ENCODE results near the gene DNAH9. TPM values are rescaled to one million over a fixed set of nuclear protein-coding genes. Genes with fewer than 3 reads are reported as not detected.

The DNAH9 gene
- total RNA-seq, 1 experiment from 2014 or later: not detected

- TF ChIP-seq, protein P1, sequence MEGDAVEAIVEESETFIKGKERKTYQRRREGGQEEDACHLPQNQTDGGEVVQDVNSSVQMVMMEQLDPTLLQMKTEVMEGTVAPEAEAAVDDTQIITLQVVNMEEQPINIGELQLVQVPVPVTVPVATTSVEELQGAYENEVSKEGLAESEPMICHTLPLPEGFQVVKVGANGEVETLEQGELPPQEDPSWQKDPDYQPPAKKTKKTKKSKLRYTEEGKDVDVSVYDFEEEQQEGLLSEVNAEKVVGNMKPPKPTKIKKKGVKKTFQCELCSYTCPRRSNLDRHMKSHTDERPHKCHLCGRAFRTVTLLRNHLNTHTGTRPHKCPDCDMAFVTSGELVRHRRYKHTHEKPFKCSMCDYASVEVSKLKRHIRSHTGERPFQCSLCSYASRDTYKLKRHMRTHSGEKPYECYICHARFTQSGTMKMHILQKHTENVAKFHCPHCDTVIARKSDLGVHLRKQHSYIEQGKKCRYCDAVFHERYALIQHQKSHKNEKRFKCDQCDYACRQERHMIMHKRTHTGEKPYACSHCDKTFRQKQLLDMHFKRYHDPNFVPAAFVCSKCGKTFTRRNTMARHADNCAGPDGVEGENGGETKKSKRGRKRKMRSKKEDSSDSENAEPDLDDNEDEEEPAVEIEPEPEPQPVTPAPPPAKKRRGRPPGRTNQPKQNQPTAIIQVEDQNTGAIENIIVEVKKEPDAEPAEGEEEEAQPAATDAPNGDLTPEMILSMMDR (IDR thresholded peaks at IDR 0.05; ENCODE audit: insufficient read depth in 1 of 2, low read depth in 1 of 2, low read length in 1 of 2, severe bottlenecking in 1 of 2, unreplicated experiment in 1 of 2): no peak
- Histone ChIP-seq H3K27me3 (replicated peaks; ENCODE audit: control insufficient read depth, insufficient read depth, low read length) (no peaks in the 10 kb centered on the region), H3K36me3 (ENCODE audit: control insufficient read depth, insufficient read depth, low read length) (no peaks in the 10 kb centered on the region), H3K9me3 (no peaks in the 10 kb centered on the region), H3K4me1 (no peaks in the 10 kb centered on the region), H3K4me3 (ENCODE audit: low read depth, low read length) (no peak overlapping the region)
- no peak for DNase-seq
- ChIA-PET CTCF (no interaction called here), POLR2A (no interaction called here)
- BruUV-seq (replicated peaks): no TSS peak
- H3K4me1 Mint-ChIP-seq (ENCODE audit: low read depth, unreplicated experiment): no peaks in the 10 kb centered on the region
- H3K27me3 Mint-ChIP-seq (ENCODE audit: insufficient read depth, unreplicated experiment): no peaks in the 10 kb centered on the region
- no peak overlapping the region for H3K27ac Mint-ChIP-seq (ENCODE audit: unreplicated experiment)
- no peak overlapping the region for H3K4me3 Mint-ChIP-seq (ENCODE audit: unreplicated experiment)
- intact Hi-C loops (cut with micrococcal nuclease; ENCODE audit: unreplicated experiment): no loop called here
- no peaks in the 10 kb centered on the region for H3K9me3 Mint-ChIP-seq (ENCODE audit: unreplicated experiment)
- no peaks in the 10 kb centered on the region for H3K36me3 Mint-ChIP-seq (ENCODE audit: insufficient read depth, unreplicated experiment)
Measured at GRCh38 chr17:11701911-11702310, 103.6 kb downstream of the DNAH9 start.

GRCh38 chr17:11704041-11704440 lies 105.8 kb downstream of the DNAH9 start:
- no TSS peak for BruUV-seq (replicated peaks)
- POLR2A ChIA-PET: no interaction called here
- no peaks in the 10 kb centered on the region for H3K4me1 Mint-ChIP-seq (ENCODE audit: low read depth, unreplicated experiment)

GRCh38 chr17:11705111-11705510 lies 106.8 kb downstream of the DNAH9 start:
- H3K27me3 ChIP-seq (replicated peaks; ENCODE audit: control insufficient read depth, insufficient read depth, low read length): no peaks in the 10 kb centered on the region
- TF ChIP-seq, protein P1 (IDR thresholded peaks at IDR 0.05; ENCODE audit: insufficient read depth in 1 of 2, low read depth in 1 of 2, low read length in 1 of 2, severe bottlenecking in 1 of 2, unreplicated experiment in 1 of 2): no peak
- no peaks in the 10 kb centered on the region for H3K9me3 ChIP-seq
- no peaks in the 10 kb centered on the region for H3K4me1 ChIP-seq
- POLR2A ChIA-PET: no interaction called here
- Mint-ChIP-seq H3K27me3 (ENCODE audit: insufficient read depth, unreplicated experiment) (no peaks in the 10 kb centered on the region), H3K36me3 (ENCODE audit: insufficient read depth, unreplicated experiment) (no peaks in the 10 kb centered on the region), H3K4me1 (ENCODE audit: low read depth, unreplicated experiment) (no peaks in the 10 kb centered on the region), H3K4me3 (ENCODE audit: unreplicated experiment) (no peak overlapping the region), H3K27ac (ENCODE audit: unreplicated experiment) (no peak overlapping the region), H3K9me3 (ENCODE audit: unreplicated experiment) (no peaks in the 10 kb centered on the region)
- CTCF ChIA-PET: no interaction called here
- no peak overlapping the region for H3K4me3 ChIP-seq (ENCODE audit: low read depth, low read length)
- H3K36me3 ChIP-seq (ENCODE audit: control insufficient read depth, insufficient read depth, low read length): no peaks in the 10 kb centered on the region
- BruUV-seq (replicated peaks): no TSS peak
- intact Hi-C loops (cut with micrococcal nuclease; ENCODE audit: unreplicated experiment): no loop called here
- DNase-seq: peak in 1 of 2 experiments; percentile 0

More at GRCh38 chr17:11704041-11704440, 105.8 kb downstream of the DNAH9 start:
- H3K27me3 ChIP-seq (replicated peaks; ENCODE audit: control insufficient read depth, insufficient read depth, low read length): no peaks in the 10 kb centered on the region
- Mint-ChIP-seq H3K9me3 (ENCODE audit: unreplicated experiment) (no peaks in the 10 kb centered on the region), H3K27ac (ENCODE audit: unreplicated experiment) (no peak overlapping the region), H3K27me3 (ENCODE audit: insufficient read depth, unreplicated experiment) (no peaks in the 10 kb centered on the region), H3K36me3 (ENCODE audit: insufficient read depth, unreplicated experiment) (no peaks in the 10 kb centered on the region), H3K4me3 (ENCODE audit: unreplicated experiment) (no peak overlapping the region)
- intact Hi-C loops (cut with micrococcal nuclease; ENCODE audit: unreplicated experiment): no loop called here
- CTCF ChIA-PET: no interaction called here
- TF ChIP-seq, protein P1 (IDR thresholded peaks at IDR 0.05; ENCODE audit: insufficient read depth in 1 of 2, low read depth in 1 of 2, low read length in 1 of 2, severe bottlenecking in 1 of 2, unreplicated experiment in 1 of 2): no peak
- H3K36me3 ChIP-seq (ENCODE audit: control insufficient read depth, insufficient read depth, low read length): no peaks in the 10 kb centered on the region
- no peaks in the 10 kb centered on the region for H3K4me1 ChIP-seq
- DNase-seq: no peak
- no peak overlapping the region for H3K4me3 ChIP-seq (ENCODE audit: low read depth, low read length)
- no peaks in the 10 kb centered on the region for H3K9me3 ChIP-seq
